ENCODE data around the gene SCOC. TPM values are rescaled to one million over a fixed set of nuclear protein-coding genes. Genes with fewer than 3 reads are reported as not detected.

SCOC gene
- total RNA-seq, 1 donor from 2014 or later, result 33.9 TPM

GRCh38 chr4:140349816-140350215, 23.6 kb upstream of the SCOC start:
- TF ChIP-seq, protein P1, sequence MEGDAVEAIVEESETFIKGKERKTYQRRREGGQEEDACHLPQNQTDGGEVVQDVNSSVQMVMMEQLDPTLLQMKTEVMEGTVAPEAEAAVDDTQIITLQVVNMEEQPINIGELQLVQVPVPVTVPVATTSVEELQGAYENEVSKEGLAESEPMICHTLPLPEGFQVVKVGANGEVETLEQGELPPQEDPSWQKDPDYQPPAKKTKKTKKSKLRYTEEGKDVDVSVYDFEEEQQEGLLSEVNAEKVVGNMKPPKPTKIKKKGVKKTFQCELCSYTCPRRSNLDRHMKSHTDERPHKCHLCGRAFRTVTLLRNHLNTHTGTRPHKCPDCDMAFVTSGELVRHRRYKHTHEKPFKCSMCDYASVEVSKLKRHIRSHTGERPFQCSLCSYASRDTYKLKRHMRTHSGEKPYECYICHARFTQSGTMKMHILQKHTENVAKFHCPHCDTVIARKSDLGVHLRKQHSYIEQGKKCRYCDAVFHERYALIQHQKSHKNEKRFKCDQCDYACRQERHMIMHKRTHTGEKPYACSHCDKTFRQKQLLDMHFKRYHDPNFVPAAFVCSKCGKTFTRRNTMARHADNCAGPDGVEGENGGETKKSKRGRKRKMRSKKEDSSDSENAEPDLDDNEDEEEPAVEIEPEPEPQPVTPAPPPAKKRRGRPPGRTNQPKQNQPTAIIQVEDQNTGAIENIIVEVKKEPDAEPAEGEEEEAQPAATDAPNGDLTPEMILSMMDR (IDR thresholded peaks at IDR 0.05; ENCODE audit: unreplicated experiment), result no peak
- H3K27me3 Mint-ChIP-seq (ENCODE audit: unreplicated experiment), result peaks cover 2% of the 10 kb centered on the region
- no peak for DNase-seq (ENCODE audit: low spot score)
- peaks cover 4% of the 10 kb centered on the region for H3K4me1 Mint-ChIP-seq (ENCODE audit: unreplicated experiment)
- H3K4me3 Mint-ChIP-seq (ENCODE audit: unreplicated experiment), result no peak overlapping the region
- H3K27ac Mint-ChIP-seq (ENCODE audit: unreplicated experiment), result no peak overlapping the region
- no peaks in the 10 kb centered on the region for H3K36me3 Mint-ChIP-seq (ENCODE audit: low read depth, unreplicated experiment)
- H3K9me3 Mint-ChIP-seq (ENCODE audit: unreplicated experiment), result no peaks in the 10 kb centered on the region

- H3K27ac Mint-ChIP-seq (ENCODE audit: unreplicated experiment), result no peak overlapping the region
- no peaks in the 10 kb centered on the region for H3K27me3 Mint-ChIP-seq (ENCODE audit: unreplicated experiment)
- TF ChIP-seq, protein P1 (IDR thresholded peaks at IDR 0.05; ENCODE audit: unreplicated experiment), result no peak
- DNase-seq (ENCODE audit: low spot score), result no peak
- no peaks in the 10 kb centered on the region for H3K36me3 Mint-ChIP-seq (ENCODE audit: low read depth, unreplicated experiment)
- H3K4me3 Mint-ChIP-seq (ENCODE audit: unreplicated experiment), result no peak overlapping the region
- no peaks in the 10 kb centered on the region for H3K9me3 Mint-ChIP-seq (ENCODE audit: unreplicated experiment)
- H3K4me1 Mint-ChIP-seq (ENCODE audit: unreplicated experiment), result peaks cover 4% of the 10 kb centered on the region
These were observed 22.1 kb upstream of the SCOC start for GRCh38 chr4:140351093-140352075.

- H3K36me3 Mint-ChIP-seq (ENCODE audit: low read depth, unreplicated experiment), result no peaks in the 10 kb centered on the region
- no peak overlapping the region for H3K4me3 Mint-ChIP-seq (ENCODE audit: unreplicated experiment)
- H3K4me1 Mint-ChIP-seq (ENCODE audit: unreplicated experiment), result peaks cover 11% of the 10 kb centered on the region
- no peak overlapping the region for H3K27ac Mint-ChIP-seq (ENCODE audit: unreplicated experiment)
- TF ChIP-seq, protein P1 (IDR thresholded peaks at IDR 0.05; ENCODE audit: unreplicated experiment), result no peak
- no peaks in the 10 kb centered on the region for H3K9me3 Mint-ChIP-seq (ENCODE audit: unreplicated experiment)
- no peaks in the 10 kb centered on the region for H3K27me3 Mint-ChIP-seq (ENCODE audit: unreplicated experiment)
- no peak for DNase-seq (ENCODE audit: low spot score)
These were observed 19.7 kb upstream of the SCOC start for GRCh38 chr4:140353786-140354185.

DNA sequence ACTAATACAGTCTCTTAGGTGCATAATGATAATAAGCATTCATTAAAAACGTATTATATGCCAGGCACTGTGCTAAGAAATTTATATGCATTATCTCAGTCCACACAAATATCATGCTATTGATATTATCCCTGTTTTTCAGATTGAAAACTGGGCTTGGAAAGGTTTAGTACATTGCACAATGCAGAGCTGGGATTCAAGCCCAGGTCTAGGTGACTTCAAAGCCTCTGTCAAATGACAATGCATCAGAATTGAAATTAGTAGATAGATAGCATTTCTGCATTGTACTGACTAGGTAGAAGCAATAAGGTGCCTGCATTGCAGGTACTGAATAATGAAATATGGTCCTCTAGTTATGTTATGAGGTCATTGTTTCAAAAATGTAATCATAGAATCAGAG, 18.2 kb upstream of the SCOC start:
- TF ChIP-seq, protein P1 (IDR thresholded peaks at IDR 0.05; ENCODE audit: unreplicated experiment), result no peak
- no peaks in the 10 kb centered on the region for H3K9me3 Mint-ChIP-seq (ENCODE audit: unreplicated experiment)
- no peak for DNase-seq (ENCODE audit: low spot score)
- no peak overlapping the region for H3K4me3 Mint-ChIP-seq (ENCODE audit: unreplicated experiment)
- no peaks in the 10 kb centered on the region for H3K36me3 Mint-ChIP-seq (ENCODE audit: low read depth, unreplicated experiment)
- no peak overlapping the region for H3K27ac Mint-ChIP-seq (ENCODE audit: unreplicated experiment)
- peaks cover 19% of the 10 kb centered on the region for H3K4me1 Mint-ChIP-seq (ENCODE audit: unreplicated experiment)
- no peaks in the 10 kb centered on the region for H3K27me3 Mint-ChIP-seq (ENCODE audit: unreplicated experiment)

DNA sequence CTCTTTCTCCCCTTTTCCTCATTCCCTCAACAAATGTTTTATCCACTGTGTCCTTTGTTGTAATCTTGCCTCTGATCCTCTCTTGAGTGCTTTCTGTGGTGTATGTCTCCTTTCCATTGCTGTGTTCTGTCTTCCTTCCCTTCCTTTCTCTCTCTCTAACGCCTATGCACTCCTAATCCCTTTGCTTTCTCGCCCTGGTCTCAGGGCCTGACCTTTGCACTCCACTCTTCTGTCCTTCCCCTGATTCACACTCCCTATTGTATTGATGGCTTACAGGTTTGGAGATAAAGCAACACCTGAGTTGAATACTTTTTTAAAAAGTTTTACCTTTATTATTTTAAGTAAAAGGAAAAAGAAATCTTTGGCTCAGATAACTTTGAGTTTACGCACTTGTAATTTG, 15.6 kb upstream of the SCOC start:
- TF ChIP-seq, protein P1 (IDR thresholded peaks at IDR 0.05; ENCODE audit: unreplicated experiment), result no peak
- H3K36me3 Mint-ChIP-seq (ENCODE audit: low read depth, unreplicated experiment), result no peaks in the 10 kb centered on the region
- H3K27ac Mint-ChIP-seq (ENCODE audit: unreplicated experiment), result no peak overlapping the region
- no peak overlapping the region for H3K4me3 Mint-ChIP-seq (ENCODE audit: unreplicated experiment)
- no peaks in the 10 kb centered on the region for H3K27me3 Mint-ChIP-seq (ENCODE audit: unreplicated experiment)
- peaks cover 19% of the 10 kb centered on the region for H3K4me1 Mint-ChIP-seq (ENCODE audit: unreplicated experiment)
- H3K9me3 Mint-ChIP-seq (ENCODE audit: unreplicated experiment), result no peaks in the 10 kb centered on the region
- DNase-seq (ENCODE audit: low spot score), result no peak

Measured in endothelial cell (in vitro differentiated cells).